Heart right ventricle (tissue), 16 donors: Measurements from ENCODE around the gene C10orf71. TPM values are rescaled to one million over a fixed set of nuclear protein-coding genes. Genes with fewer than 3 reads are reported as not detected.
A peak's percentile ranks its signal among the peaks of the same experiment; 100 is the strongest.

Source experiments
- ATAC-seq, 8 donors: fragments of 200-7000 bp; cut with Tn5 transposase; one replicate each; pipeline ENCODE4 v1.9.1; 2020; ENCODE audit warnings: mild to moderate bottlenecking in 8 of 8, moderate library complexity in 8 of 8, moderate number of reproducible peaks in 1 of 8
- DNase-seq, 2 donors: peaks; one replicate each; pipeline ENCODE4 v3.0.0-alpha.2; 2020
- H3K27ac ChIP-seq, 10 donors: fragments of 200-600 bp; sonication (generic) in 2 of 10; one replicate each; pipeline versions ENCODE4 v1.5.0 to v1.8.0; 2020 to 2022; ENCODE audit warnings: mild to moderate bottlenecking in 3 of 10
- H3K27me3 ChIP-seq, 7 donors: fragments of 200-600 bp; one replicate each; pipeline ENCODE4 v1.8.0; 2021 to 2022; ENCODE audit warnings: mild to moderate bottlenecking in 2 of 7
- H3K36me3 ChIP-seq, 9 donors: fragments of 200-600 bp; sonication (generic) in 1 of 9; one replicate each; pipeline versions ENCODE4 v1.5.0 to v1.8.0; 2020 to 2022; ENCODE audit warnings: mild to moderate bottlenecking in 2 of 9
- H3K4me1 ChIP-seq, 9 donors: fragments of 200-600 bp; sonication (generic) in 1 of 9; one replicate each; pipeline versions ENCODE4 v1.5.0 to v1.8.0; 2020 to 2022; ENCODE audit warnings: mild to moderate bottlenecking in 4 of 9
- H3K4me3 ChIP-seq, 10 donors: fragments of 200-600 bp; sonication (generic) in 2 of 10; one replicate each; pipeline versions ENCODE4 v1.5.0 to v1.8.0; 2020 to 2022; ENCODE audit warnings: mild to moderate bottlenecking in 7 of 10, moderate library complexity in 2 of 10
- H3K9me3 ChIP-seq, 11 donors: fragments of 200-600 bp in 10 of 11; sonication (generic) in 2 of 11; one replicate each; pipeline versions ENCODE4 v1.5.0 to v1.8.0; 2013 to 2022; ENCODE audit warnings: mild to moderate bottlenecking in 2 of 11, control low read depth in 1 of 11, moderate library complexity in 1 of 11
- CTCF ChIP-seq, 9 donors: fragments of 200-600 bp; sonication (generic) in 2 of 9; IDR thresholded peaks; one replicate each; pipeline versions ENCODE4 v1.5.0 to v1.8.0; 2021 to 2022; ENCODE audit warnings: antibody characterized with exemption in 9 of 9, mild to moderate bottlenecking in 5 of 9, moderate library complexity in 1 of 9
- WGBS, 2 donors: extraction: QIAGEN DNeasy Blood & Tissue Kit; methylation state at CpG; one replicate each; pipeline ENCODE4 v1.1.7; 2013; ENCODE audit warnings: inconsistent platforms in 1 of 2; 5-methylcytosine and 5-hydroxymethylcytosine counted together
- intact Hi-C, 10 donors: fragments of 100-400 bp; cut with DNase I; formaldehyde crosslinking; loops; one replicate each; pipeline versions ENCODE4 v1.11.1 to v1.14.2; 2022
- polyA plus RNA-seq, 2 donors: library from polyadenylated mRNA; stranded (reverse); fragments of 200-250 nt; gene quantifications; one replicate each; pipeline ENCODE4 v1.2.3, GENCODE V29; 2013
- total RNA-seq, 10 donors: library from RNA; stranded (reverse); fragmentation: NEBNext Ultra II Directional in 3 of 10; extraction: Animal tissue kit (Norgen Biotek cat#: 25700) in 3 of 10; gene quantifications; one replicate each; pipeline versions ENCODE4 v1.2.1 to v1.2.4, GENCODE V29; 2021 to 2023
- donor health status: Arrhythmogenic right ventricular cardiomyopathy.
- donor health status: ischemic (EF 13 %, LVEDD 7.1; RV severe dilation, severe dysfunction).
- donor health status: healthy with polysubstance abuse.
- donor health status: DM: no; HTN: yes; CAD: no.
- donor health status: DM: no; HTN: no; CAD: no.
- donor health status: ischemic (EF 25% LVEDD 6.9; RV normal size, moderate dysfunction).
- donor health status: ischemic (EF 25% LVEDD 5.7; RV mildly dilated, moderate dysfunction).
- donor health status: healthy.
- donor health status: DM: yes; HTN: yes; CAD: no.
- donor health status: Ischemic cardiomyopathy.
- donor health status: ischemic (EF 35%, LVEDD 5.7; RV mildly dilated, moderate dysfunction).
- donor health status: nonischemic (EF 11% LVEDD 7.7; RV severe dilation, severe dysfunction).
- donor health status: DM: yes; HTN: yes; CAD: no.
- donor health status: PGD.
- donor health status: ischemic (EF 29% LVEDD 5.4; RV normal size, mild dysfunction).
- donor health status: nonischemic (EF 23%, LVEDD 6.1; RV moderate dilation, normal function).

C10orf71 gene
- total and polyA plus RNA-seq, 12 donors = 3.6 to 225 (median 149) TPM

DNA sequence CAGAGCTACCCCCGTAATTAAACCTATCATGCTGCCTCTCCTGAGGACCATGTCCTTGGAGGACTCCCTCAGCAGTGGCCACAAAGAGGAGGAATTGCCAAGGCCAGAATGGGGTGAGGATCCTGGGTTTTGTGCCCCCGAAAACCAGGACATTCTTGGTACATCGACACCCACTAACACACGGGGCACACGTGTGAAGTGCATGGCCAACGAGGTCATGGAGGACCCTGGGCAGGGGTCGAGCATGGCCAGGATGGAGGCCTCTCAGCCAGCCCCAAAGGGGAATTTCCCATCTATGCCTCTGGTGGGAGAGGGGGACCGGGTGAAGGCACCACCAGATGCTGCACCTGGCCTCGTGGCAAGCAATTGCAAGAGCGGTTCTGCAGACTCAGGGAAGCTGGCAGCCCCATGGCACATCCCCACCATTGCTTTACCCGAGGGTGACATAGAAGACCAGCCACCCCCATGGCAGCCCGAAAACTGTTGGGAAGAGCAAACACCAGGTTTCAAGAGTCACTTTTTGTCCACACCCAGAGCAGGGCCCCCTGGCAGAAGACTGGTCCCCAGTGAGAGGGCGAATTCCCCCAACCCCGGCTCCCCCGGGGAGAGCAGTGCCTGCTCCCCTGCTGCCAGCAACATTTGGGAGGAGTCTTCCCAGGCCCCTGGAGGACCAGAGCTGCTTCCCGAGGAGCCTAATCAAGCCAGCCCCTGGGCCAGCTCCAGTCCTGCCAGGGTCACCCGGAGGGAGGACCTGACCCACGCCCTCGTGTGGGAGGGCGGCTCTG, 26.4 kb downstream of the C10orf71 start:
- Histone ChIP-seq H3K9me3 (no peaks in the 10 kb centered on the region), H3K27me3 (no peaks in the 10 kb centered on the region), H3K4me1 (peaks cover 0 to 45% (median 16%) of the 10 kb centered on the region in 9 donors), H3K27ac (no peak overlapping the region), H3K4me3 (no peak overlapping the region), H3K36me3 (peaks cover 0 to 35% (median 0%) of the 10 kb centered on the region in 9 donors)
- no peak for TF ChIP-seq CTCF (IDR thresholded peaks at IDR 0.05)
- WGBS, 2 donors = 84 to 85% methylated on average over 20 of the region's 20 CpGs
- DNase-seq (no peak), ATAC-seq (no peak)
- intact Hi-C loops = no loop called here

GRCh38 chr10:49325916-49326783, 27.2 kb downstream of the C10orf71 start:
- WGBS, 2 donors = 92% methylated on average over 48 of the region's 48 CpGs
- no peaks in the 10 kb centered on the region for H3K27me3 ChIP-seq
- intact Hi-C loops = no loop called here
- peaks cover 0 to 32% (median 0%) of the 10 kb centered on the region in 9 donors for H3K36me3 ChIP-seq
- DNase-seq = no peak
- H3K27ac ChIP-seq = no peak overlapping the region
- H3K9me3 ChIP-seq = no peaks in the 10 kb centered on the region
- peaks cover 0 to 41% (median 16%) of the 10 kb centered on the region in 9 donors for H3K4me1 ChIP-seq
- ATAC-seq = peak in 1 of 8 donors; percentile 22
- H3K4me3 ChIP-seq = no peak overlapping the region
- no peak for TF ChIP-seq CTCF (IDR thresholded peaks at IDR 0.05)

DNA sequence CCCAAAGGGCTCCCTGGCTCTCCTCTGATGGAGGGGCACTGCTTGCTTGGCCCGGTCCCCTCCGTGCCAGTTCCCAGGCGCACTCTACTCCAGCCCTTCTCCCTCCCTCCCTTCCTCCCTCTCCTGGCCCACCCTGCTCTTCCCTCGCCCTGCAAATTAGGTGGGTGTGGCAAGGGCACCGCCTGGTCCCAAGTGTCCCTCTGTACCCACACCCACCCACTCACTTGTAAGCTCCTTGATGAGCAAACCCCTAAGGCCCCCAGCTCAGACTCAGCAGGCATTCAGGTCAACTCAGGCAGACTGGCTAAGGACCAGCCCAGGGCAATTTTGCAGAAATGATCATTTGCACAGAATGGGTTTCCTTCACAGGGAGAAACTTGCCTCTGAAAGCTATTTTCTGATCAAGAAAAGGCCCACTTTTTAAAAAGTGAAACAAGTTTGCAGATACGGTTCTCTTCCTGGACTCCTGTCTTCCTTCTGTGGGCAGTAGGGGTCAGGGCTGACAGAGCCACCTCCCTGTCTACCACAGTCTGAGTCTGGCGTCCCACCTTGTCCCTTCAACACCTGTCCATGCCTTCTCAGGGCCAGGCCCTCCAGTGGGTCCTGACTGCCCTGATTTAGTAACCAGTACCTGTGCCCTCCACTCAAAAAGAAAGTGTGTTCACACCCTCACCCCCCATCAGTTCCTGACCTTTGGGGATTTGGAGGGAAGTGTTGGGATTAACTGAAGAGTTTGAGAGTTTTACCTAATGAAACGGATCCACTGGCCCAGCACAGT, 28.3 kb downstream of the C10orf71 start:
- DNase-seq = no peak
- ATAC-seq = no peak
- H3K4me1 ChIP-seq = peaks cover 0 to 34% (median 14%) of the 10 kb centered on the region in 9 donors
- H3K36me3 ChIP-seq = peaks cover 0 to 30% (median 0%) of the 10 kb centered on the region in 9 donors
- no peak overlapping the region for H3K27ac ChIP-seq
- WGBS, 2 donors = 86 to 89% methylated on average over 8 of the region's 8 CpGs
- H3K9me3 ChIP-seq = no peaks in the 10 kb centered on the region
- no peaks in the 10 kb centered on the region for H3K27me3 ChIP-seq
- TF ChIP-seq CTCF (IDR thresholded peaks at IDR 0.05) = no peak
- H3K4me3 ChIP-seq = no peak overlapping the region
- intact Hi-C loops = no loop called here
